ENCODE data around the gene AGL. TPM values are rescaled to one million over a fixed set of nuclear protein-coding genes. Genes with fewer than 3 reads are reported as not detected.

AGL gene
- total RNA-seq, 1 donor, result 12.5 TPM

- no peak overlapping the region for H3K4me3 ChIP-seq (ENCODE audit: low read depth, low read length)
- TF ChIP-seq CTCF (IDR thresholded peaks at IDR 0.05; ENCODE audit: insufficient read depth, low read depth, low read length), result no peak
- DNase-seq (ENCODE audit: low read depth), result no peak
These were observed 35.7 kb upstream of the AGL start for GRCh38 chr1:99814373-99814900.

GRCh38 chr1:99816656-99817055 is 33.5 kb upstream of the AGL start:
- H3K4me3 ChIP-seq (ENCODE audit: low read depth, low read length), result no peak overlapping the region
- no peak for DNase-seq (ENCODE audit: low read depth)
- TF ChIP-seq CTCF (IDR thresholded peaks at IDR 0.05; ENCODE audit: insufficient read depth, low read depth, low read length), result no peak

GRCh38 chr1:99818063-99818699 is 32.0 kb upstream of the AGL start:
- DNase-seq (ENCODE audit: low read depth), result peak; percentile 18
- no peak for TF ChIP-seq CTCF (IDR thresholded peaks at IDR 0.05; ENCODE audit: insufficient read depth, low read depth, low read length)
- no peak overlapping the region for H3K4me3 ChIP-seq (ENCODE audit: low read depth, low read length)

- no peak overlapping the region for H3K4me3 ChIP-seq (ENCODE audit: low read depth, low read length)
- no peak for TF ChIP-seq CTCF (IDR thresholded peaks at IDR 0.05; ENCODE audit: insufficient read depth, low read depth, low read length)
- no peak for DNase-seq (ENCODE audit: low read depth)
These were observed 29.6 kb upstream of the AGL start for GRCh38 chr1:99820546-99820945.

GRCh38 chr1:99825098-99825497 is 25.1 kb upstream of the AGL start:
- no peak for TF ChIP-seq CTCF (IDR thresholded peaks at IDR 0.05; ENCODE audit: insufficient read depth, low read depth, low read length)
- H3K4me3 ChIP-seq (ENCODE audit: low read depth, low read length), result no peak overlapping the region
- DNase-seq (ENCODE audit: low read depth), result no peak

- no peak for TF ChIP-seq CTCF (IDR thresholded peaks at IDR 0.05; ENCODE audit: insufficient read depth, low read depth, low read length)
- no peak for DNase-seq (ENCODE audit: low read depth)
- H3K4me3 ChIP-seq (ENCODE audit: low read depth, low read length), result no peak overlapping the region
These were observed 24.5 kb upstream of the AGL start for GRCh38 chr1:99825702-99826101.

GRCh38 chr1:99827970-99828369 is 22.2 kb upstream of the AGL start:
- no peak for DNase-seq (ENCODE audit: low read depth)
- no peak overlapping the region for H3K4me3 ChIP-seq (ENCODE audit: low read depth, low read length)
- TF ChIP-seq CTCF (IDR thresholded peaks at IDR 0.05; ENCODE audit: insufficient read depth, low read depth, low read length), result no peak

Measured in fibroblast of villous mesenchyme (primary cell).